Activated naive CD8-positive, alpha-beta T cell (primary cell): Measurements from ENCODE around the gene PDHA2.

Experiments used
- H3K27ac Mint-ChIP-seq: one replicate; pipeline ENCODE4 v1.8.0; 2021; ENCODE audit warnings: mixed read lengths
- H3K27me3 Mint-ChIP-seq: one replicate; pipeline ENCODE4 v1.8.0; 2021; ENCODE audit warnings: mixed read lengths
- H3K36me3 Mint-ChIP-seq: one replicate; pipeline ENCODE4 v1.8.0; 2021; ENCODE audit warnings: mixed read lengths
- H3K4me1 Mint-ChIP-seq: one replicate; pipeline ENCODE4 v1.8.0; 2021; ENCODE audit warnings: low read depth, mixed read lengths
- H3K4me3 Mint-ChIP-seq: one replicate; pipeline ENCODE4 v1.8.0; 2021; ENCODE audit warnings: mild to moderate bottlenecking, mixed read lengths
- H3K9me3 Mint-ChIP-seq: one replicate; pipeline ENCODE4 v1.8.0; 2021; ENCODE audit warnings: low read depth, mixed read lengths

PDHA2 gene

GRCh38 chr4:95877636-95878035 lies 37.7 kb downstream of the PDHA2 start:
- H3K27ac Mint-ChIP-seq, result no peak overlapping the region
- no peak overlapping the region for H3K4me3 Mint-ChIP-seq
- H3K27me3 Mint-ChIP-seq, result no peaks in the 10 kb centered on the region
- no peaks in the 10 kb centered on the region for H3K4me1 Mint-ChIP-seq
- H3K9me3 Mint-ChIP-seq, result peaks cover 14% of the 10 kb centered on the region
- no peaks in the 10 kb centered on the region for H3K36me3 Mint-ChIP-seq

DNA sequence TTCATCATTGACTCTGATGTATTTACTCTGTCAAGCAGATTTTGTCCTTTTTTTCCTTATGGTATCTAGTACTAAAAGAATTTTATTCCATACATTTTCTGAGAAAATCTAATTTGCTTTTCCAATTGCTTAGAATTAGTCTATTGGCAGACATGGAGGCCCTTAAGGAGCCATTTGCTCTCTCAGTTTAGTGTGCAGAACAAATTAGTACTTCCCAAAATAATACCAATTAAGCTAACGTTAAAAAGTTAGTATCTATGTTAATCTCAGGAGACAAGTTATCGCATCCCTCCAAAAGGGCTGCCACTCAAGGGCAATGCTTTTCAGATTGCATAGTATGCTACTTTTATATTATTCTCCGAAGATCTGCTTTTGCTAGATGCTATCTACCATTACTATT lies 47.7 kb downstream of the PDHA2 start:
- Mint-ChIP-seq H3K4me1 (no peaks in the 10 kb centered on the region), H3K36me3 (no peaks in the 10 kb centered on the region), H3K27ac (no peak overlapping the region), H3K9me3 (peaks cover 18% of the 10 kb centered on the region), H3K4me3 (no peak overlapping the region), H3K27me3 (no peaks in the 10 kb centered on the region)

GRCh38 chr4:95889662-95890061 lies 49.8 kb downstream of the PDHA2 start:
- Mint-ChIP-seq H3K36me3 (no peaks in the 10 kb centered on the region), H3K4me1 (no peaks in the 10 kb centered on the region), H3K9me3 (peaks cover 8% of the 10 kb centered on the region), H3K4me3 (no peak overlapping the region), H3K27me3 (no peaks in the 10 kb centered on the region), H3K27ac (no peak overlapping the region)
